GM12872 (cell line): ENCODE data around the gene FGD5.
A peak's percentile ranks its signal among the peaks of the same experiment; 100 is the strongest.

Experiments used
- CTCF ChIP-seq: IDR thresholded peaks from 3 replicates; pipeline ENCODE4 v1.5.1; 2011; ENCODE audit warnings: low read depth, mild to moderate bottlenecking, low read length, moderate library complexity; ENCODE audit not compliant: insufficient read depth

Gene FGD5

DNA sequence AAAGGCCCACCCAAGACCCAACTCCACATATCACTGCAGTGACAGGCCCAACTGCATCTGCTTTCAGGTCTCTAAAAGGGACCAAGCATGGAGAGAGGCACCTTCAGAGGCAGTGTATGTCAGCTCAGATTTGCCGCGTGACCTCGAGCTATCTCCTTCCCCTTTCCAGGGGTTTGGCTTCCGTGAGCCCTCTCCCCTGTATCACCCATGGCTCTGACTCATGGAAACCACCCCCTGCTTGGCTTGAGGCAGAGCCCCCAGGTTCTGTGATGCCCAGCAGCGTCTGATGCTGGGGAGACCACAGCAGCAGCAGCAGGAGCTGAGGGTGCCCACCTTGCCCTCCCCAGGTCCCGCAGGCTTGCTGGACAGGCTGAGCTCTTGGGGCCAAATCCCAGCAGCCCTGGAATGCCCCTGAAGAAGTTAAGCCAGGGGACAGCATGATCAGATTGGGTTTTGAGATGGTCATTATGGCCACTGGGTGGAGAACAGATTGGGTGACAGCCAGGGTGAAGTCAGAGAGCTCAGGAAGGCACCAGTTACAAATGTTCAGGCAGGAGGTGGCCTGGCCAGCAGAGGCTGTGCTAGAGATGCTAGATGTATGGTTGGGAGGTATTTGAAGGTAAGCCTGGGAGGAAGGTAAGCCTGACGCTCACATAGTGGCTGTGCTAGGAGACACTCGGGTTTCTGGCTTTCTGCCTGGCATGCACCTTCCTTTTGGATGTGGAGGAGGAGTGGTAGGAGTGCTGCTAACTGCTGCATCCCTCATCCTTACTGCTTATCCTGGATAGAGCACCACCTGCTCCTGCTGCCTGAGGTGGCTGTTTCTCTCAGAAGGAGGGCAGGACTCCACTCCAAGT, 42.9 kb downstream of the FGD5 start:
- no peak for TF ChIP-seq CTCF

DNA sequence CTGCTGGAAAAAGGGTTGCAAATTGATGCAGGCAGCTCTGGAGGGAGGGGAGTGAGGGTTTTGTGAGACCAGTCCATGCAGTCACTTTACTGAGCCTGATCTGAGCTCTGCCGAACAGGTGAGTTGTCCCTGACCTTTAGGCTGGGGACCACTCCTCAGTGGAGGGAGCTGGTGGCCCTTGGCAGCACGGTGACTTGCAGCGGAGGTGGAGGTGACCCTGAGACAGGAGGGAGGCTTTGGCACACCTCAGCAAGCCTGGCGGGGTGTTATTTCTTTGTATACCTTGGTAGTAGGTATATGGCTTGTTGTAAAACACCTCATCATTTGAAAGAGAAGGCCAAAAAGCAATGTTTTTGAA, 43.5 kb downstream of the FGD5 start:
- no peak for TF ChIP-seq CTCF

DNA sequence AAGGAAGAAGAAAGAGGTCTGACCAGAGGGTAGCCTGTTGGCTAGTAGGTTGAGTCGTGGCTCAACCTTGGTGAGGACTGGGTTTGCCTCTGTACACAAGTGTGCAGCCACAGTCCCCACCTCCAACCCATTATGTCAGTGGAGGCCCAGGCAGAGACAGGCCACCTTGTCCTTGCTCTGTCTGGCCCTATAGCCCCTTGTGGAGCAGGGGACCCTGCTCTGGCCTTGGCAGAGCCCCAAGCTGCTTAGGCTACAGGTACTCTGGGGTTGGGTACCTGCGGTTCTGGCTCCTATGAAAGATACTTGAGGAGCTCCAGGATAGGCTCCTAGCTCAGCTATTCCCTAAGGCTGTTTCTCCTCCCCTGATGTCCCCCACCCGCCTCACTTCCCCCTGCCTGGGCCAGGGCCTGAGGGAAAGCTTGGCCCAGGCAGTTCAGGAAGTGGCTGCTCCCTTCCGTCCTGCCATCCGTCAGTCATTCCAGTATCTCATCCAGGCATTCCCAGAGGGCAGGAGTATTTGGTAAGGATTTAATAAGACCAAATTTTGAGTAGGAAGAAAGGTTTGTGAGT, 44.0 kb downstream of the FGD5 start:
- no peak for TF ChIP-seq CTCF

DNA sequence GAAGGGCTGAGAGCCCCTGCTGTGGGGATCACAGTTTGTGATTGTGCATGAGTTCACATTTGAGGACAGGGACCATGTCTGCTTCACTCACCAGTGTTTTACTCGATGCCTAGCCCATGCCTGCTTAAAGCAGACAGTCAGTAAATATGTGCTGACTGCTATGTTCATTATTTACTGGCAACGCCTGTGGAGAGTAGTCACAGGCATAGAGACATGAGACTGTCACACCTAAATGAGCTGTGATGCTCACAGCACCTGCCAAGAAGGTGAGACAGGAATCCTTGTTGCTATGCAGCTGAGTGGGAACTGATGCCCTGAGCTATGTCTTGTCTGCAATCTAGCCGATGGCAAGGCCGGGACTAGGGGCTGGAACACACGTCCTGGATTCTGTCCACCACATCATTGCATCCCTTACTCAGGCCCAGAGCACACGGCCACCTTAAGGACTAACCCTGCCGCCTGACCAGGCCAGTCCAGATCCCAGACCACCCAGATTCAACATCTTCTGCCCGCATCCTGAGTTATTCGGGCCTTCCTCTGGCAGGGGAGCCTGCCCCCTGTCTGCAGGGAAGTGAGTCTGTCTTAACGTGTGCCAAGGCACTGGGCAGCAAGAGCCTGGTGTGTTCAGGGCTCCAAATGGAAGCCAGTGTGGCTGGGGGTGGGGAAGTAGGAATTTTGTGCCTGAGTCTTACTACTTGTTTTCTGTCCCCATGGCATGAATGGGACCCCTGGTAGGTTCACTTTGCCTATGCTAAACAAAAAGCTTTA, 44.8 kb downstream of the FGD5 start:
- peak; percentile 21; the same call in 1 of the 3 replicates for TF ChIP-seq CTCF

GRCh38 chr3:14864131-14864530, 45.4 kb downstream of the FGD5 start:
- no peak for TF ChIP-seq CTCF

- TF ChIP-seq CTCF: no peak
Observed at GRCh38 chr3:14866627-14867026, 47.9 kb downstream of the FGD5 start.

- TF ChIP-seq CTCF: no peak
Observed at GRCh38 chr3:14867936-14868570, 49.3 kb downstream of the FGD5 start.
